AG04449 (cell line): ENCODE data around the gene ANO4.
A peak's percentile ranks its signal among the peaks of the same experiment; 100 is the strongest.

Source experiments
- CTCF ChIA-PET: fragments of 350-600 bp; formaldehyde crosslinking; extraction: SDS; loops from one replicate; lab custom pipeline; 2021; ENCODE audit warnings: antibody characterized with exemption; lab: Yijun Ruan, JAX
- POLR2A ChIA-PET: fragments of 400-600, 350-600 bp; formaldehyde crosslinking; extraction: SDS; loops from one replicate; lab custom pipeline; 2020; ENCODE audit warnings: antibody characterized with exemption, inconsistent platforms; lab: Yijun Ruan, JAX
- DNase-seq: peaks from one replicate; pipeline ENCODE4 v3.0.0-alpha.2; 2010; ENCODE audit warnings: low read depth, low spot score
- H3K4me3 ChIP-seq: 2 replicates; pipeline ENCODE4 v1.5.1; 2011; ENCODE audit warnings: low read depth, mild to moderate bottlenecking, control low read depth, low read length
- TF ChIP-seq, protein P1 (sequence below): IDR thresholded peaks from one replicate; pipeline ENCODE4 v1.5.1; 2011; ENCODE audit warnings: mild to moderate bottlenecking, moderate library complexity, low read length, control low read depth, inconsistent platforms; ENCODE audit not compliant: insufficient read depth; ENCODE audit errors: missing control alignments

Gene ANO4

DNA sequence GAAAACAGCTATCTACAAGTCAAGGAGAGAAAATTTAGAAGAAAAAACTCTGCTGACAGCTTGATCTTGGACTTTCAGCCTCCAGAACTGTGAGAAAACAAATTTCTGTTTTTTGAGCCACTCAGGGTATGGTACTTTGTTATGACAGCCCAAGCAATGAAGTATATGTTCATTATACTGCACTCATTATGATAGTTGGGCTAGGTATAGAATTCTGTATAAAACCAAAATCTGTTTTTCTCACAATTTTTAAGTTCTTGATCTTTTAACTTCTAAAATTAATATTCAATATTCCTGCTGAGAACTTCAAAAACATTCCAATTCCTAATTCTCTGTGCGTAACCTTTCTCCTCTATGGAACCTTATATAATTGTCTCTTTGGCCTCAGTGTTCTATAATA, 214.7 kb downstream of the ANO4 start:
- CTCF ChIA-PET = no interaction called here
- DNase-seq = no peak
- TF ChIP-seq, protein P1, sequence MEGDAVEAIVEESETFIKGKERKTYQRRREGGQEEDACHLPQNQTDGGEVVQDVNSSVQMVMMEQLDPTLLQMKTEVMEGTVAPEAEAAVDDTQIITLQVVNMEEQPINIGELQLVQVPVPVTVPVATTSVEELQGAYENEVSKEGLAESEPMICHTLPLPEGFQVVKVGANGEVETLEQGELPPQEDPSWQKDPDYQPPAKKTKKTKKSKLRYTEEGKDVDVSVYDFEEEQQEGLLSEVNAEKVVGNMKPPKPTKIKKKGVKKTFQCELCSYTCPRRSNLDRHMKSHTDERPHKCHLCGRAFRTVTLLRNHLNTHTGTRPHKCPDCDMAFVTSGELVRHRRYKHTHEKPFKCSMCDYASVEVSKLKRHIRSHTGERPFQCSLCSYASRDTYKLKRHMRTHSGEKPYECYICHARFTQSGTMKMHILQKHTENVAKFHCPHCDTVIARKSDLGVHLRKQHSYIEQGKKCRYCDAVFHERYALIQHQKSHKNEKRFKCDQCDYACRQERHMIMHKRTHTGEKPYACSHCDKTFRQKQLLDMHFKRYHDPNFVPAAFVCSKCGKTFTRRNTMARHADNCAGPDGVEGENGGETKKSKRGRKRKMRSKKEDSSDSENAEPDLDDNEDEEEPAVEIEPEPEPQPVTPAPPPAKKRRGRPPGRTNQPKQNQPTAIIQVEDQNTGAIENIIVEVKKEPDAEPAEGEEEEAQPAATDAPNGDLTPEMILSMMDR = no peak
- H3K4me3 ChIP-seq = no peak overlapping the region
- POLR2A ChIA-PET = no interaction called here

DNA sequence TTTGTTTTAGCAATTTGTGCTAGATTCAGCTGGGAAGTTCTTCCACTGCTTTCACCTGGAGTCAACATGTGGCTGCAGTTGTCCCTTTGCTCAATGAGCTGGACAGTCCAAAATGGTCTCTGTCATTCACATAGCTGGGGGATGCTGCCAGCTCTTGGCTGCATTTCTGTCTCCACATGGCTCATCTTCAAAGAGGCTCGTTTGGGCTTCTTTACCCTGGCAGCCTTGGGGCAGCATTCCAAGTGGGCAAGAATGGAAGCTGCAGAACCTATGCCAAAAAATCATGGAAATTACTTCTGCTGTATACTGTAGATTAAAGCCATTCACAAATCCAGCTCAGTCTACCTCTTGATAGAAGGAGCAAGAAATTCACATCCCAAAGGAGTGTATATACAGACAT, 216.3 kb downstream of the ANO4 start:
- CTCF ChIA-PET = no interaction called here
- POLR2A ChIA-PET = no interaction called here

DNA sequence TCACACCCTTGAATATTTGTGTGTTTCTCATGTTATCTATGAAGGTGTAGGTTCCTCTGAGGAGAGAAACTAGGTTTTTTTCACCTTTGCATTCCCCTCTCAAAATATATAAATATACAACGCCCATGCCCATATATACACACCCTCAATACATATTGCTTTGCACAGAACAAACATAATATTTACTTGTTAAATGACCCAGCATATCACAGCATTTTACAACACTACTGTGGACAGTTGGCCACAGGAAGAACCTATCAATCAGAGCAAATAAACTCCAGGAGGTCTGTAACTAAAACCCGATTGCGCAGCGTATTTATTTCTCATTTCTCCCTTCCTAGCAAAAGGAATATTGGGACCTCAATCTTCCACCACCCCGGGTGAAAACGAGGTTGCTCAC, 219.4 kb downstream of the ANO4 start:
- TF ChIP-seq, protein P1 = no peak
- CTCF ChIA-PET = no interaction called here
- DNase-seq = no peak
- POLR2A ChIA-PET = no interaction called here
- no peak overlapping the region for H3K4me3 ChIP-seq

More for the DNA sequence above, 216.3 kb downstream of the ANO4 start:
- H3K4me3 ChIP-seq = no peak overlapping the region
- no peak for DNase-seq
- TF ChIP-seq, protein P1 = no peak

GRCh38 chr12:101015044-101015443, 220.5 kb downstream of the ANO4 start:
- no peak overlapping the region for H3K4me3 ChIP-seq
- TF ChIP-seq, protein P1 = no peak
- POLR2A ChIA-PET = no interaction called here
- no peak for DNase-seq
- CTCF ChIA-PET = no interaction called here

DNA sequence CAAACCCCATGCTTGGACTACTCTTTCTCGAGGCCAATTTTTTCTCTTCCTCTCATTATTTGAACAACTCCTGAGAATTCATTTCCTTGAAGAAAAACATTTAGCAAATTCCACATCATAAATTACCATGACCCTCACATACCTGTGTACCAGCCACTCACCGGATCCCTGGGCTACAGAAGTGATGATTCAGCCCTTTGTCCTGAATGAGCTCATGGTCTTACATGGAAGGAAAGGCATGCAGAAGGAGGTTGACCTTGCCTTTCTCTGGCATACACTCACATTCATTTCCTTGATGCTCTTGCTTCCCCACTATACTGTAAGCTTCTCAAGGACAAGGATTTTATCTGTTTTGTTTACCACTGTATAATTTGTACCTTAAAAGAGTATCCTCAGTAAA, 224.0 kb downstream of the ANO4 start:
- peak; percentile 37 for DNase-seq
- ChIA-PET POLR2A (no interaction called here), CTCF (no interaction called here)
- TF ChIP-seq, protein P1 = no peak
- no peak overlapping the region for H3K4me3 ChIP-seq

GRCh38 chr12:101019201-101019600, 224.6 kb downstream of the ANO4 start:
- no peak overlapping the region for H3K4me3 ChIP-seq
- ChIA-PET POLR2A (no interaction called here), CTCF (no interaction called here)
- no peak for DNase-seq
- TF ChIP-seq, protein P1 = no peak

- ChIA-PET POLR2A (no interaction called here), CTCF (no interaction called here)
- DNase-seq = no peak
Measured at GRCh38 chr12:101019667-101020066, 225.1 kb downstream of the ANO4 start.

More at GRCh38 chr12:101019667-101020066, 225.1 kb downstream of the ANO4 start:
- H3K4me3 ChIP-seq = no peak overlapping the region
- TF ChIP-seq, protein P1 = no peak
